RPMI7951 (cell line): Measurements from ENCODE around the gene EDEM1. TPM values are rescaled to one million over a fixed set of nuclear protein-coding genes. Genes with fewer than 3 reads are reported as not detected.

Experiments used
- DNase-seq: peaks from one replicate; pipeline ENCODE4 v3.0.0-alpha.2; 2012; ENCODE audit warnings: low read depth
- total RNA-seq: library from RNA; depleted of rRNA; stranded (reverse); fragments of >200 nt; shearing (Covaris generic); gene quantifications from 2 replicates; pipeline ENCODE4 v1.2.3, GENCODE V29; 2014

Gene EDEM1
- total RNA-seq, 1 experiment from 2014 or later, result 17.3 TPM

GRCh38 chr3:5198986-5199731 lies 11.7 kb downstream of the EDEM1 start:
- DNase-seq, result no peak

GRCh38 chr3:5201536-5201935 lies 14.0 kb downstream of the EDEM1 start:
- no peak for DNase-seq

DNA sequence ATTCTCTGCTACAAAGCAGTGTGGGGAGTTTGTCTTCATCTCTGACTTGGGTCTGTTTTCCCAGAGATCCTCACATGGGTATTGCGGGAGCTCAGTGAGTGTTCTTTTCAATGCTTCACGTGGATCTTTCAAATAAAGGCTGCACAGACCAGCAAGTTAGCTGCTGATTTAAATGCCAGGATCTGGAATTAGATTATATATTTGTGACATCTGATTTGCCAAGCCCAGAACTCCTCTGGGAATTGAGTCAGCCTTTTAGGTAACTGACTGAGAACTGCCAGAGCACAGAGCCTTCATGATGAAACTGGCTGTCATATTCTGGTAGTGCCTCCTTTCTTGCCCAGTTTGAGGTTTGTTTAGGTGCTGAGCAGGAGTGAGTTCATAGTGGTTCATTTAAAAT lies 14.7 kb downstream of the EDEM1 start:
- no peak for DNase-seq

DNA sequence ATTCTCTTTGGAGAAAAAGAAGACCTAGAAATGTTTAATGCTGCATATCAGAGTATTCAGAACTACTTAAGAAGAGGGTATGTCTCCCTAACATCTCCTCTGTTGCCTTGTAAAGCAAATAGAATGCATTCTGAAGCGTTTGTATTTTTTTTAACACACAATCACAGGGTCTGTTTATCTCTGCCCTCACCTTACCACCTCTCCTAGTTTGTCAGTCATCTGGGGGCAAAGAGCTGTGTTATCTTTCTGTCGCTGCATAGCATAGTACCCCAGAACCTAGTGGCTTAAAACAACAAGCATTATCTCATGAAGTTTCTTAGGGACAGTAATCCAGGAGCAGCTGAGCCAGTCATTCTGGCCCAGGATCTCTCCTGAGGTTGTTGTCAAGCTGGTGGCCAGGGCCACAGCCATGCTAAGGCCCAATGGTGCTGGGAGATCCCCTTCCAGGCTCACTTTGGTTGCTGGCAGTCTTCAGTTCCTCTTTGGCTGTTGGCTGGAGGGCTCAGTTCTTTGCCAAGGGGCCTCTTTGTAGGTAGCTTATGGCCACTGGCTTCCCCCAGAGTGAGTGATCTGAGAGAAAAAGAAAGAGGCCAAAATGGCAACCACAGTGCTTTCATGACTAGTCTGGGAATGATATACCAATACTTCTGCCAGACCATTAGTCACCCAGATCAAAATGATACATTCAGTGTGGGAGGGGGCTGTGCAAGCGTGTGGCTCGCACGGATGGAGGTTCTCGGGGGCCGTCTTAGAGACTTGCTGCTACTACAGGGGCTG lies 17.8 kb downstream of the EDEM1 start:
- DNase-seq, result no peak

- no peak for DNase-seq
Observed at GRCh38 chr3:5210926-5211325, 23.4 kb downstream of the EDEM1 start.

DNA sequence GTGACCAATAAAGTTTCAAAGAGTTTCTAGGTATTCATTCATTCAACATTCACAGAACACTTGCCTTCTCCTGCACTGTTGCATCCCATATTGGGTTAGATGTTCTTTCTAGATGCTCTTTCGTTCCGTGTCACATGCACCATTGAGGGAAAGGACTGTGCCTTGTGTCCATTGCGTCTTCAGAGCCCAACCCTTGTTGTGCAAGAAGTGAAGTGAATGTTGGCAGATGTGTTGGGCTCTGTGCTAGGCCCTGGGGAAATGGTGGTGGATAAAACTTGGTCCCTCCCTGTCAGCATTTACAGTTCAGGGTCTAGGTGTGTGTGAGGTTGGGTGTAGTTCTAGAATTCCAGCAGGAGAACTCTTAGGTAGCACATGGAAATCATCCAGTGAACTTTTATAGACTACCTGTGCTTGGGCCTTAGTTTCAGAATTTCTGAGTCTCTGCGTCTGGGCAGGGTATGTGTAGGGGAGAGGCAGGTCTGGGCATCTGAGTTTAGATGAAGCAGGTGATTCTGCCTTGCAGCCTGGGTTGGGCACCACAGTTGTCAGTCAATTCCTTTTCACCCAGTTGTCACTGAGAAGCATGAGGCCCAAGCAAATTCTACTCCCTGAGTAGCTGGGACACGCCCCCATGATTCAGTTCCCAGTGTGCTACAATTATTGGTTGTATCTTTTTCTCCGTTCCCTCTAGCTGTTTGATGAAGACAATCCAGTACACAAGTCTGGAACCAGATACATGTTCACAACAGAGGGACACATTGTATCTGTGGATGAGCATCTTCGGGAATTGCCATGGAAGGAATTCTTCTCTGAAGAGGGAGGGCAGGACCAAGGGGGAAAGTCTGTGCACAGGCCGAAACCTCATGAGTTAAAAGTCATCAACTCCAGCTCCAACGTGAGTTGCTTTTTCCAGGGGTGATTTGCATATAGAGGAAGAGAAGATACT lies 25.4 kb downstream of the EDEM1 start:
- DNase-seq, result no peak

DNA sequence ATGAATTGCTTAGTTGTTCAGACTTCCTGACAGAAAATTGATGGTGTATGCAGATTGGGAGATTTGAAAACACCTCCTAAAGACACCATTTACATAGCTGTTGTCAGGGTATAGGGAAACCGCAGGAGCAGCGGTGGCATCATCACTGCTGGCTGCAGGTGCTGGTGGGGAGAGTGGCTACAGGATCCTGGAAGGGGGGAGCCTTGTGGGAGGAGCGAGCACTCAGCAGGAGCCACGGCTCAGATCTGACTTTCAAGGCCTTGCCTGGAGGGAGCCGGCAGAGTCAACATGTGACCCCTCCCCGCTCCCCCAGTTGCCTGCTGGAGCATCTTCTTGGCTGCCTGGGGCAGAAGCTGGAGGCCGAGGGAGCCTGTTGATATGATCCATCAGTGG lies 26.1 kb downstream of the EDEM1 start:
- DNase-seq, result no peak

DNA sequence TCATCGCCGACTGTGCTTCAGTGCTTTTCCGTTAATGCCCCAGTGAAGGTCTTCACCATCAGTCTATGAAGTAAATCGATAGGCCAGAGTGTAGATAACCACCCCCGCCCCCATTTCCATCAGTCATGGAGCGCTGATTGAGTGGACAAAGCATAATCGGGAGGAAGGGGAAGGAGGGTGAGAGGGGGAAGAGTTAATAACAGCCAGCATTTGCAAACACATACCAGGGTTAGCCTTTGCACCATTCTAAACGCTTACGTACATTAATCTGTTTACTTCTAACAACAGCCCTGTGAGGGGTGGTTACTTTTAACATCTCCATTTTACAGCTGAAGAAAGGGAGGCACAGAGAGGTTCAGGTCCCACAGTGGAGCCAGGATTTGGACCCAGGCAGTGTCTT lies 26.8 kb downstream of the EDEM1 start:
- no peak for DNase-seq

DNA sequence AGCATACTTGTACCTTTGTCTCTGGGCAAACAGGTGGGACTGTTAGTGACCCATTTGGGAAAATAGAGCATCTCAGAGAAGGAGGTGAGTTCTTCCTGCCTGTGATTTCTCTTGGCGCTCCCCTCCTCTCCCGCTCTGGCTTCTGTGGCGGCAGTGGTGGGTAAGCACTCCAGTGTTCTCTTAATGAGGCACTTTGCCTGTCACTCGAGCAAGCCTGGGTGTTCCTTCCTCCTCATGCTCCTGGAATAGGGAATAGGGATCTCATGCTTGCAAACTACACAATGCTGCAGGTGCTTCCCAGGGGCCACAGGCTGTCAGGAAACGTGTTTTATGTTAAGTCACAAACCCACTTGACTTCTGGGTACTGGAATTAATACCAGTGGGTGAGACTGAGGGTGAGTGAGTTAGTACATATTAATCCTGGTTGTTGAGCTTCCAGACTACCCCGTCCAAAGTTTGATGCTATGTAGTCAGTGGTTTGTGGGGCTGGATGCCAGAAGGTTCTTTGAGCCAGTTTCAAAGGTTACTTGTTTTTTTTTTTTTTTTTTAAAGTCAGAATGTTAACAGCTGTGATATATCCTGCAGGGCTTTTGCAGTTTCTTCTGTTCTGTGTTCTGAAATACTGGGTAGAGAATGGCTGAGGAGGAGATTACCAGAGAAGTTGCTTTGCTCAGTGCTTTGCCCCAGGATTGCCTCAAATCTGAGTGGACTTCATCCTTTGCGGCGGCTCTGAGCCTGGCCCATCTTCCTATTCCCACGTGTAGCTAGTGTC lies 30.5 kb downstream of the EDEM1 start:
- DNase-seq, result no peak

DNA sequence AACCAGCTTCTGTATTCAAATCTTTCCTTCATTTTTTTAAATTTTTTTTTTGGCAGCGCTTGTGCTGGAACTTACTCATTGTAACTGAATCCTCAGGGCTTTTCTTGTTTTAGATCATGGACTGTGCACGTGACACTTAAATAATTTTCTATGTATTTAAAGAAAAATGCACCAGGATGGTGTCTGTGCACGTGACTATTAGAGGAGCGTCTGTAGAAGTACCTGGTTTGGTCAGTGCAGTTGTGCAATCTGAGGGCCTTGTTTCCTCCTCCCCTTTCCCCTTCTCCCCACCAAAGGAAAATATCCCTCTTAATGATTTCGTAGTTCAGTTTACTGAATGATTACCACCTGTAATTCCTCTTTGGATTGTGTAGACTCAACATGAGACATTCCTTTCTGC lies 31.3 kb downstream of the EDEM1 start:
- no peak for DNase-seq

DNA sequence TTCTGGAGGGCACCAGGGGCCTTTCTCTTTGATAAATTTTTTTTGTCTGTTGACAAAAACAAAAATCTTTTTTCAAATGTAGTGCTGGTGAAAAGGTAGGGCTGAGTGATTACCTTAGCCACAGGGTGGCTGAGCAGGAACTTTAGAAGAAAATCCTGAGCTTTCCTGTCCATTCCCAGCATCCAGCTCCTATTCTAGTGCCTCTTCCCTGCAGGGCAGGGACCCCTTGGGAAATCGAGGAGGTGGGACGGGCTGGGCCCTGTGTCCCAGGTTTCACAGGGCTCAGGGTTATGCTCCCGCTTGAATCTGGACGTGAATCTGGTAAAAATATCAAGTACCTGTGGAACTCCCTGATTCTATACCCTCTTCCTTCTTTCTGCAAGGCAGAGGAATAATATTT lies 31.7 kb downstream of the EDEM1 start:
- DNase-seq, result no peak

- DNase-seq, result no peak
Observed at GRCh38 chr3:5220193-5220592, 32.7 kb downstream of the EDEM1 start.

- no peak for DNase-seq
Observed at GRCh38 chr3:5220667-5221431, 33.3 kb downstream of the EDEM1 start.

- DNase-seq, result no peak
Observed at GRCh38 chr3:5221701-5222100, 34.2 kb downstream of the EDEM1 start.

DNA sequence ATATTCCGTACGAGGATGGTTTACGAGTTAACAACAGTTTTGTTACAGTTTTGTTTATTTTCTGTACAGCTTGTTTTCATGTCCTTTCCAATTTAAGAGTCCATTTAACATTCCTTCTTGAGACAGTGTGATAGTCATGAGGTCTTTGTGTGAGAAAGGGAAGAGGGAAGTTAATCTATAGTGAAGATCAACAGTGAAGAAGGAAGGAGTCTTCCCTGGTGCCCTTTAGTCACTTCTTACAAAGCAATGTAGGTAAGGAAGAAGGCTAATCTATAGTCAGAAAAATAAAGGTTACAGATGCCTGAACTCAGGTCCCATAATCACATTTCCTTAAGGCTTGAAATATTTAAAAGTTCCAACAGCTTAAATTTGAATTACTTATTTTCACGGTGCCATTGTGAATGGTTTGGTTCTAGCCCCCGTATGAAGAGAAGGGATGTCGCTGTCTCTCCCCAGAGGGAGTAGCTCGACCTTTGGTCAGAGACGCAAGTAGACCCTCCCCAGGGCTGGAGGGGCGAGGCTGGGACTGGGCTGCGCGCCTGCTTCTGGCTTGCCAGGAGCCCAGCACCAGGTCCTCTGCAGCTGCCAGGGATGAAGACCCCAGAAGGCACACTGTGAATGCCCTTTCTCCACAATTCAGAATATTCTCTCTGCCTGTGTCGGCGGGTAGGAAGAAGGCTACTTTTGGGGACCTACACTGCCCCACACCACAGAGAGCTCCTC lies 34.9 kb downstream of the EDEM1 start:
- no peak for DNase-seq

DNA sequence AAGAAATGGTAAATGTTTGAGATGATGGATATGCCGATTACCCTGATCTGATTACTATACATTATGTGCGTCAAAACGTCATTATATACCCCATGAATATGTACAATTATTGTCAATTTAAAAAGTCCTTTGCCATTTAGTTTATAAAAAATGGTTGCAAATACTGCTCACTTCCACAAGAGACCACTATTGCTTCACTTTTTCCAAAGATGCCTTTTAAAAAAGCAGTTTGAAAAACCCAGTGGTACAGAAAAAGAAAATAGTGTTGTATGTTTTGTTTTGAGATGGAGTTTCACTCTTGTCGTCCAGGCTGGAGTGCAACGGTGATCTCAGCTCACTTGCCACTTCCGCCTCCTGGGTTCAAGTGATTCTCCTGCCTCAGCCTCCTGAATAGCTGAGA lies 39.3 kb downstream of the EDEM1 start:
- peak; percentile 39 for DNase-seq

DNA sequence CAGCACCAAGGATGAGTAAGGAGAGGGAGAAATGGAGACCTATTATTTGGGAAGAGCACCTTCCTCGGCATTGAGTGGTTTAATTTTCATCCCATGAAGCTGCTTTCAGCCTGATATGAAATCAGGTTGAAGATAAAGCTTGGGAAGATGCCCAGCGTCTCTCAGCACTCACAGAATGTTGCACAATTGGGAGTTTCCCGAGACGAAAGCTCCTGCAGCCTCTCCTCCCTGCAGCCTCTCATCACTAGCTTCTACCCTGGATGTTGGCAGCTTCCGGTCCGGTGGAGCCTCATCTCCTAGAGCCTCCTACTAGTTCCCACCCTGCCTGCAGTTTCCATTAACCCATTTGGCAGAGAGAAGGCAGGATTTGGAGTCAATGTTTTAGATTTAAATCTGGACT lies 40.3 kb downstream of the EDEM1 start:
- peak; percentile 20 for DNase-seq

DNA sequence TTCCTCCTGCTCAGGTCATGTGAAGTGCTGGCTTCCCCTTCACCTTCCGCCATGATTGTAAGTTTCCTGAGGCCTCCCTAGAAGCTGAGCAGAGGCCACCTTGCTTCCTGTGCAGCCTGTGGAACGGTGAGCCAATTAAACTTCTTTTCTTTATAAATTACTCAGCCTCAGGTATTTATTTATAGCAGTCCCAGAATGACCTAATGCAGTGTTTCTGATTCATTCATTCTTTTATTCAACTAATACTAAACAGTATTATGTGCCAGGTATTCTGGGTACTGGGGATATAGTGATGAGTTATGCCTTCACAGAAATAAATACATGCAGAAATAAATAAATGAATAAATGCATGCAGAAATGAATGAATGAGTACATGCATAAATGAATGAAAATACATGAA lies 41.9 kb downstream of the EDEM1 start:
- no peak for DNase-seq

DNA sequence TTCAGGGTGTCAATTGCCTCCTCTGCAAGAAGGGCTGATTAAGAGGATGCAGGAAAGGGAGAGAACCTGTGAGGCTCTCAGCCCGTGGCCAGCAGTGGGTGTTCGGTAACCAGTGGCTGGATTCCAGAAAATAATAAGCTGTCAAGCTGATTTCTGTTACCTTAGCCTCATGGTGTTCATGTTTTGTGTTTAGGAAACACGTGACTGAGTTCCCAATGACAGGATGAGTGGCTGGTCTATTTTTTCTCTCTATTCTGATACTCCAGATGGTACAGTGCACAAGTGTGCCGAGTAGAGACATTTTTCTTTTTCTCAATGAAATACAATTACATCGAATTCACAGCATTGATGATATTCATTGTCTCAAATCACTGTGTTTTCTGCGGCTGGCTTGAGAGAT lies 43.6 kb downstream of the EDEM1 start:
- DNase-seq, result no peak

DNA sequence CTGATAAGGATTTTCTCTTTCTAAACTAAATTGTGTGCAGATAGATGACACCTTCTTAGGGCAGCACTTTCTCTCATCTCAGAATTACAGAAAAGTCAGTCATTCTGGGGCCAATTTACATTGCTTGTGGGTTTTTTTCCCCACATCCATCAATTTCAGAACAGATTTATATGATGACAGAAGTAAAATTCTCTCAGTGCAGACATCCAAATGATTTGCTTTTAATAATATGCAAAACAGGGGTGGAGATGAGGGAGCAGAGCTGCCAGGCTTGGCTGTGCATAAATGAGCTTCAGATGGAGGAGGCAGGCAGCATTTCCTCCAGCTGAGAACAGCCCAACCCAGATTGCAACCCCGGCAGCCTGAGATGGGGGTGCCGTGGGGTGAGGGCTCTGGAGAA lies 44.0 kb downstream of the EDEM1 start:
- DNase-seq, result no peak
